DMS53 treated with DMSO at 0.1 percent for 48 hours (cell line): ENCODE measurements around the gene MARK3.
"Not testable (repeated sequence)": the region's sequence is repeated elsewhere in the genome, so short reads cannot be mapped to it uniquely, and the experiment has no call there.

Experiments used
- DNase-seq: peaks from one replicate; lab custom pipeline; 2025; ENCODE audit not compliant: unreplicated experiment; lab: John Stamatoyannopoulos, UW

Gene MARK3

DNA sequence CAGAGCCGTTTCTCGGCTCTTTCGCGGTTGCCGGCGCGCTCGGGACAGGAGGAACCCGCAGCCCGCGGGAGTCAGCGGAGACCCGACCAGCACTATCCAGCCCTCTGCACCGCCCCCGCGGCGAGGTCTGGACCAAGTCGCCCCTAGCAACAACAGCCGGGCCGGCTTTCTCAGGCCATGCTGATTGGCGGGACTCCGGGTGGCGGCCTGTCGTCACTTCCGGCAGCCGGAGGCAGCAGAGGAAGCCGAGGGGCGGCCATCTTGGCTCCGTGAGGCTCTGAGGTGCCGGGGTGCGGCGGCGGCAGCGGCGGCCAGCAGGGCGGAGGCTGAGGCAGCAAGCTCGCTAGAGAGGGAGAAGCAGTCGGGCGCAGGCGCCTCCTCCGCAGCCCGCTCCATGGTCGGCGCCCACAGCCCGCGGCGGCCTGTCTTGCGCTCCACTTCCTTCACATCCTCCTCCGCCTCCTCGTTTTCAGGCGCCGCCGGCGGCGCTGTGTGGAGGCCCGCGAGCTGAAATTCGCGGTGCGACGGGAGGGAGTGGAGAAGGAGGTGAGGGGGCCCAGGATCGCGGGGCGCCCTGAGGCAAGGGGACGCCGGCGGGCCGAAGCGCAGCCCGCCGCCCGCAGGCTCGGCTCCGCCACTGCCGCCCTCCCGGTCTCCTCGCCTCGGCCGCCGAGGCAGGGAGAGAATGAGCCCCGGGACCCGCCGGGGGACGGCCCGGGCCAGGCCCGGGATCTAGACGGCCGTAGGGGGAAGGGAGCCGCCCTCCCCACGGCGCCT is at the start of gene MARK3:
MARK3 (plus strand) TSS at position 264 of the 777 bp plus-strand sequence. CDS start 615 bp downstream, outside the sequence.
- peak; percentile 74 for DNase-seq

GRCh38 chr14:103336191-103336590 is 49.0 kb upstream of the MARK3 start:
- no peak for DNase-seq

GRCh38 chr14:103337794-103338193 is 47.4 kb upstream of the MARK3 start:
- DNase-seq: no peak

- DNase-seq: no peak
These were observed 45.7 kb upstream of the MARK3 start for GRCh38 chr14:103339561-103339960.

GRCh38 chr14:103340480-103341212 is 44.6 kb upstream of the MARK3 start:
- no peak for DNase-seq

DNA sequence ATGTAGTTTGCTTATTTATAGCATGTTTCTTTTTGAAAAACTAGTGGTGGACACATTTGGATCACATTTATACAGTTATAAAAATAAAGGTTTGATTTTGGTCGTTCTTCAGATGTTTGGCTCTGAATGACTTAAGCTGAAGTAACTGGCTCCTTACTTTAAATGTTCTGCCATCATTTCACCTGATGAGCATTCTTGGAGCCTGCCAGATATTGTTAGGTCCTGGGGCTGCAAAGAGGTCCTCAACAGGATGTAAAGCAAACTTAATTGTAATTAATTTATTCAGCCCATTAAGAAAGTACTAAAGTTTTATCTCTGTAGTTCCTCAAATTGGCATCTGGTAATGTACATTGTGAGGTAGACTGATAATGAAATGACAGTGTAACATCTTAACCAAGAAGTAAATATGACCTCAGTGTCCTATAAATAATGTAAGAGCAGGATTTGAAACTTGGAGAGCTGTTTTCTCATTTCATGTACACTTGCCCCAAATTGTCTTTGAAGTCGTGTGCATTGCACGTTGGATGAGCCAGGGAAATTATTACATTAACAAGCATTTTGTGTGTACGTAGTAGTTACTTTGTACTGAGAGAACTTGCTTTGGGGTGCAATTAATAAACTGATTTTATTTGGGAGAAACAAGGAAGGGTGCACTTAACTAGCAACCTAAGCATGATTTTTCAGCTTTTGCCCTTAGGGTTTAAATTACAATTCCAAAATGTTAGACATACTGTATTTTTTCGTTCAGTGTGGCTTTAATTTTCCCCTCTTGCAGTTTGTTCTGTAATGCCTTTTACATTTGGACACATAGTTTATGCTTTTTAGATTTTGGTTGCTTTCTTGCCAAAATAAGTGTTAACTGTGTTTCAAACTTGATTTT is 43.7 kb upstream of the MARK3 start:
- DNase-seq: no peak

DNA sequence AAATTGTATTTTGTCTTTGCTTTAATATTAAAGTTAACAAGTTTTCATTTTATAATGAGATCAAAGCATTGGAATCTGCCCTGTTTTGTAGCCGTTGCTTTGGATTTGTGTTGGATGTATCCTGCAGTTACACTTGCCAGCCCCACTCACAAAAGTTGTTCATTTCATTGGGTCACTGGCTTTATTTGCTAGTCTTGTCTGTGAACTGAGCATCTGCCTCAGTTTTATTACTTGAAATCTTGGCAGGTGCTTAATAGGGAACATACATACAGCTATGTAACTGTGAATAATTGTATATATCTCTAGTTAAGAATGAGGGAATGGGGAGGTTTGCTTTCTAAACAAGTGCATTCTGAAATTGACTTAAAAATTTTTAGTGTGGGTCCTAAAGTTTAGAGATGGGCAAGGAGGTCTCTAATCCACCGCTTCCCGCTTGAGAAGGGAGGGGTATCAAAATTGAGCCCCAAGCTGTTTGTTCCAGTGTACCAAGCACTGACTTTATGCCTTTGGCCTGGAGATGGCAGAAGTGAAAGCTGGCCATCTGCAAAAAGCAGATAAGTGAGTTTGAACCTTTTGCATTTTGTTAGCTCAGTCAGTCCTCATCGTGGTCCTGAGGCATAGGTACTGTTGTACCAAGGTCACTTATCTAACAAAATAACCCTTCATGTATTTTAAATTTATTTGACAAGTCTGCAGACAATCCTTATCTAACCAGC is 41.9 kb upstream of the MARK3 start:
- no peak for DNase-seq

GRCh38 chr14:103343905-103344797 is 41.1 kb upstream of the MARK3 start:
- no peak for DNase-seq

DNA sequence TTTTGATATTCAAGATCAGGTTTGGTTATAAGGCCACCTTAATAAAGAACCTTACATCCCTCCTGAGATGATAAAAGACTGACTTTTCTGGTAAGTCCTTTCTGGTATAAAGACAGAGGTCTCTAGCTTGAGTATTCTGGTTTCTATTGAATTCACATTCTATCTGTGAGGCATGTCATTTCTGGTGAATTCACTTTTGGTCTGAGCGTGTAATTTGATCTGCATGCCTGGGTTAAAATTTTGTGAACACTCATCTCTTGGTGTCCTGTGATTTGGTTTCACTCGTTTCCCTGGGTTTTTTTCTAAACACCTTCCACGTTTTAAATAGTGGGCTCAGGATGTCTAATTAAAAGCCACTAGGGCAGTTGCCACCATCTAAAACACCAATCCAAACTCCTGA is 38.9 kb upstream of the MARK3 start:
- DNase-seq: no peak

DNA sequence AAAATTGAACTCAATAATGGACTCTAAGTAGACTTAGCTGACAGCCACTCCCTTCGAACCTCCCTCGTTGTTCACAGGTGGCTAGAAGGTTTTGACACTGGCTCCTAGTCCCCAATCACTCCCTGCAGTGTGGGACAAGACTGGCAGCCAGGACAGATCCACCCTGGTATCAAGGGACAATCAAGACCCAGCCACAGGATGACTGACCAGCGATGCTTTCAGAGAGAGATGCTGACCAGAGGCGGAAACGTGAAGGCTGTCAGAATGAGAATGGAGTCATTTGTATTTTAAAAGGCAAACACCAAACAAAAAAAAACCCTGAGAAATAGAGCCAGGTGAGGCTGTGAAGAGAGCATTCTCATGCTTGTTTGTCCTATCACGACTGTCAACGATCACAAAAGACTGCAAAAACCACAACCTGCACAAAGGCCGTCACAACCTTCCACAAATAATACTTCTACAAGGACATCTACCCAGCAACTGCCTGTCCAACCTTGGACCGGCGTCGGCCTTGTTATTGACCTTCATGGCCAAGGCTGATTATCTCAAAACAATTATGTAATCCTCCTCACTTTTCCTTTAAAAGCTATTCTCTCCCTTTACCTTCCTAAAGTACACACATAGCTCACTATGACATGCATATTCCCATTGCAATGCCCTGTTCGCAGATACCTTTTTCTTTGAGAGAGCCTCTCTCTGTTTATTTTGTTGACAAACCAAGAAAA is 38.0 kb upstream of the MARK3 start:
- DNase-seq: no peak

GRCh38 chr14:103348154-103348553 is 37.1 kb upstream of the MARK3 start:
- no peak for DNase-seq

- DNase-seq: no peak
These were observed 35.2 kb upstream of the MARK3 start for GRCh38 chr14:103349982-103350381.

DNA sequence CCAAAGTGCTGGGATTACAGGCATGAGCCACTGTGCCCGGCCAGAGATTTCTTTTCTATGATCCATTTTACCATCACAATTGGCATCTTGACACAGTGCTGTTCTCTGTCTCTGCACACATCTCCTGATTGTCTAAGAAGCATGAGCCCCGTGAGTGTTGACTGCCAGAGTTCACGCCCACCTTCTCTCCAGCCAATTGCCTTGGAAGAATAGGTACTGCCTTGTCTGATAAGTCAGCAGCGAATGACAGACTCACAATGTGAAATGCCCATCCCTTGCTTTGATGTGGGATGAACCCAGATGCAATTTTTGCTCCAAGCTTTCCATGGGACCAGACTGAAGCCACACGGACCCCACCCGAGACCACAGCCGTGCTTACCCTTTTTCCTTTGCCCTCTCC is 31.9 kb upstream of the MARK3 start:
- no peak for DNase-seq

- no peak for DNase-seq
These were observed 31.1 kb upstream of the MARK3 start for GRCh38 chr14:103354141-103354540.

- DNase-seq: no peak
These were observed 29.1 kb upstream of the MARK3 start for GRCh38 chr14:103356024-103356682.

GRCh38 chr14:103357552-103357951 is 27.7 kb upstream of the MARK3 start:
- DNase-seq: not testable (repeated sequence)

DNA sequence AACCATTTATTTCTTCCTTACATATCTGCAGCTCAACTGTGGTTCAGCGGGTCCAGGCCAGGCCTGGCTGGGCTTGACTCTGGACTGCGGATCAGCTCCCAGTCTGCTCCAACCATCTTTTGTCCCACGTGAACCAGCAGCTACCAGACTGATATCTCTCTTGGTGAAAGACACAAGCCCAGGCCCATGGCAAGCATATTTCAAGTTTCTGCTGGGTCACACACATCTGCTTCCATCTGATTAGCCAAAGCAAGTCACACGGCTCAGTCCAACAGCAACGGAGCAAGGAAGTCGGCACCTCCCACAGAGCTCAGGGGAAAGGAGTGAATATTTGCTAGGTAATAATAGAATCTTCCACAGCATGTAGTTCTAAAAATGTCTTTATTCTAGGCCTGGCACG is 24.7 kb upstream of the MARK3 start:
- DNase-seq: no peak

DNA sequence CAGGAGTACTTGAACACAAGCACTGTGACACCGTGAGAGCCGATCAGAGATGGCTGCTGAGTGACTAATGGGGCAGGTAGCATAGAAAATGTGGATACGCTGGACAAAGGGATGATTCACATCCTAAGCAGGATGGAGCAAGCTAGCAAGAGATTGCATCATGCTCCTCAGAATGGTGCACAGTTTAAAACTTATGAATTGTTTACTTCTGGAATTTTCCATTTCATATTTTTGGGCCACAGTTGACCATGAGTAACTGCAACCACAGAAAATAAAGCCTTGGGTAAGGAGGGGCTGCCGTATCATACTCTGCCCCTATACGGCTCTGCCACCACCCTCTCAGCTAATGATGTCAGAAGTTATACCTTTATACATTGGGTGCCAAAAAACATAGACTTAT is 23.3 kb upstream of the MARK3 start:
- no peak for DNase-seq

GRCh38 chr14:103362780-103363179 is 22.4 kb upstream of the MARK3 start:
- DNase-seq: peak; percentile 16
